Measurements from ENCODE around the gene MYH9.
"Not testable (repeated sequence)": the region's sequence is repeated elsewhere in the genome, so short reads cannot be mapped to it uniquely, and the experiment has no call there.

MYH9 gene

DNA sequence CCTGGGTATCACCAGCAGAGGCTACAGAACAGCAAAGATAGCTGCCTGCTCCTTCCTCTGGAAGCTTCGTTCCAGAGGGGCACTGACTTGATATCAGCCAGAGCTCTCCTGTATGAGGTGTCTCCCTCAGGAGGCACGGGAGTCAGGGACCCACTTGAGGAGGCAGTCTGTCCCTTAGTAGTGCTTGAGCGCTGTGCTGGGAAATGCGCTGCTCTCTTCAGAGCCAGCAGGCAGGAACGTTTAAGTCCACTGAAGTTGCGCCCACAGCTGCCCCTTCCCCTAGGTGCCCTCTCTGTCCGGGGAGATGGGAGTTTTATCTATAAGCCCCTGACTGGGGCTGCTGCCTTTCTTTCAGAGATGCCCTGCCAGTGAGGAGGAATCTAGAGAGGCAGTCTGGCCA, 116.5 kb downstream of the MYH9 start:
- not testable (repeated sequence) for H3K4me3 ChIP-seq, H3K27ac ChIP-seq

DNA sequence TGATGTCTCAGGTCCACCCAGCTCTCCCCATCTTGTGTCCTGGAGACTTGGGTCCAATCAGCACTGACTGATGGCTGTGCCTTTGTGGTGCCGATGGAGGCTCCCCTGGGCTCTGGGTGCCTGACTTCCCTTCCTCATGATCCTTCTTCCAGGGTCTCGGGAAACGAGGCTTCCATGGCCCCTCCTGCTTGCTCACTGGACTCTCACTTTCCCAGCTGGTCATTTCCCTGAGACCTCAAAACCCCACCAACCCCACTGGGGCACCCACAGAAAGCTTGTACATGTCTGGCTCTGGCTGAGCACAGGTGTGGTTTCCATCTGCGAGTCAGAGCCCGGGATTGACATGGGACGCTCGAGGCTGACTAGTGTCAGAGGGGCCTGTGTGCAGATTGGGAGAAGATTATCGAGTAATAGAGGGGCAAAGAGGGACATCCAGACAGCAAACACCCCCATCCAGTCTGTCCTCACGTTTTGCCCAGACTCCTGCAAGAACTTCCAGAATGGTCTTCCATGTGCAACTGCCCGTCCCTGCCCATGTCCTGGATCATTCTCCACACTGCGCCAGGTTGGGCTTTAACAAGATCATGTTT, 119.8 kb downstream of the MYH9 start:
- Histone ChIP-seq H3K4me3 (no peak overlapping the region), H3K27ac (no peak overlapping the region)

- Histone ChIP-seq H3K27ac (no peak overlapping the region), H3K4me3 (no peak overlapping the region)
These were observed 120.7 kb downstream of the MYH9 start for GRCh38 chr22:36267058-36267457.

GRCh38 chr22:36263886-36264664, 123.7 kb downstream of the MYH9 start:
- not testable (repeated sequence) for H3K4me3 ChIP-seq
- peak overlapping the region in 5 of 21 experiments; percentile 4 to 46 (median 34) for H3K27ac ChIP-seq

DNA sequence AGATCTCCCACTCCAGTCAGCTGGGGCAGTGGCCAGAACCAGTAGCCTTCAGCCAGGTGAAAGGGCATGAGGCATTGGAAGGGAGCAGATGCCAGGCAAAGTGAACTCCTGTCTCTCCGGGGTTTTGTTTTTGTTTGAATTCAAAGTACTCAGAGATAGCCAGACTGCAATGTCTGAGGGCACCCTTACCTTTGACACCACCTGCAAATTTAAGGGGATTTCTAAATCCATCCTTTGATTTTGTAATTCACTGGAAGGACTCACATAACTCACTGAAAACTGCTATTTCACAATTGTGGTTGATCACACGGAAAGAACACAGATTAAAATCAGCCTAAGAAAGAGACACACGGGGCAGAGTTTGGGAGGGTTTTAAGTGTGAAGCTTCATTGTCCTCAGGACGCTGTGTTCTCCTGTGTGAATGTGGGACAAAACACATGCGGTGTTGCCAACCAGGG, 124.5 kb downstream of the MYH9 start:
- not testable (repeated sequence) for H3K4me3 ChIP-seq
- peak overlapping the region in 1 of 21 experiments; percentile 21 for H3K27ac ChIP-seq

GRCh38 chr22:36262307-36262706, 125.5 kb downstream of the MYH9 start:
- not testable (repeated sequence) for H3K27ac ChIP-seq, H3K4me3 ChIP-seq

GRCh38 chr22:36261675-36262074, 126.1 kb downstream of the MYH9 start:
- not testable (repeated sequence) for H3K4me3 ChIP-seq, H3K27ac ChIP-seq

DNA sequence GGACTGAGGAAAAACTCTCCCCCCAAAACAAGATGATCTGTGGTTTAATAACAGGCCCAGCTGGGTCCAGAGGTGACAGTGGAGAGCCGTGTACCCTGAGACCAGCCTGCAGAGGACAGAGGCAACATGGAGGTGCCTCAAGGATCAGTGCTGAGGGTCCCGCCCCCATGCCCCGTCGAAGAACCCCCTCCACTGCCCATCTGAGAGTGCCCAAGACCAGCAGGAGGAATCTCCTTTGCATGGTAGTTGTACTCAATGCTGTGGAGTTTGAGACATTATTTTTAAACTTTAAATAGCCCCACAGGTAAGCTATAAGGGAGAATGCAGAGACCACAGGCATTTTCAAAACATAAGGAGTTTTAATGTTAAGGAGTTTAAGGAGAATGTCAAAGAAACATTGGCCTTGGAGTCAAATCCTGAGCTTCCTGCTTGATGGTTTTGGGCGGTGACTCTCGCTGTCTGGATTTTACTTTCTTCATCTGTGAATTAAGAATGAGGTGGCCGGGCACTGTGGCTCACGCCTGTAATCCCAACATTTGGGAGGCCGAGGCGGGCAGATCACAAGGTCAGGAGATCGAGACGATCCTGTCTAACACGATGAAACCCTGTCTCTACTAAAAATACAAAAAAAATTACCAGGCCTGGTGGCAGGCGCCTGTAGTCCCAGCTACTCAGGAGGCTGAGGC, 128.0 kb downstream of the MYH9 start:
- Histone ChIP-seq H3K4me3 (no peak overlapping the region), H3K27ac (peak overlapping the region in 9 of 21 experiments; percentile 5 to 64 (median 40))

DNA sequence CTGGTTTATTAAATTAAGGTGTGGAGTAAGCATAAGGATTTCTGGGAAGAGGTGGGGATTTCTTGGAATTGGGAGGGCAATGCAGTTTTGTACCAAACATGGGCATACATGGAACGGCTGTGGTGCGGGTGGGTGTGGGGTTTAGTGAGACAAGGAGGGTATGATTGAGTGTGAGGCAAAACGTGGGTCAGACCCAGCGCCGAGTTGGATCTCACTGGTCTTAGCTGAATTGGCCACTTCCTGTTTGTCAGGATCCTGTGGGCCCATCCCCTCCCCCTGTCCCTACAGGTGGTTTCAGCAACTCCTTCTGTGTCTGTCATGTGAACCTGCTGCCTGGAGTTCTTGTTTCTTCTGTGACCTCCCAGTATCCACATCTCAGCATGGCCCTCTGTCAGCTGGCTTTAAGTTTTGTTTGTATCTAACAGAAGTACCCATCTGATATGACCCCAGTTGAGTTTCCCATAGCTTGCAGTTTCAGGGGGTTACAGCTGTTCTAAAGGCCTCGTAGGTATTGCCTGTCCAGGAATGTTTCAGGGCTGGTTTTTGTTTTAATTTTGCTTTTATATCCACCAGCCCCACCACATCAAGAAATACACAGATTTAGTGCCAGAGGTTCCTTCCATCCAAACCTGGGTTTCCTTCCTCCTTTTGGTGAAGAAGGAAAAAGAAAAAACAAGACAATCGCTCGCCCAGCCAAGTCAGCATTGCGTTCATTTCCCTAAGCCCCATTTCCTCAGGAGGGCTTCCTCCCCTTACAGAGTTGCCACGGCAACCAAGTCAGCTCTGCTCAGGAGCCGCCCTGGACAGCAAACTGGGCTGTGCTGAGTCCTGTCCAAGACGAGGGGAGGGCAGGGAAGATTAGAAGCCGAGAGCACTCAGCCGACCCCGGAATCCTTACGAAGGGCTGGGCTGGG, 128.8 kb downstream of the MYH9 start:
- peak overlapping the region in 16 of 21 experiments; percentile 25 to 70 (median 50) for H3K27ac ChIP-seq
- H3K4me3 ChIP-seq = no peak overlapping the region

DNA sequence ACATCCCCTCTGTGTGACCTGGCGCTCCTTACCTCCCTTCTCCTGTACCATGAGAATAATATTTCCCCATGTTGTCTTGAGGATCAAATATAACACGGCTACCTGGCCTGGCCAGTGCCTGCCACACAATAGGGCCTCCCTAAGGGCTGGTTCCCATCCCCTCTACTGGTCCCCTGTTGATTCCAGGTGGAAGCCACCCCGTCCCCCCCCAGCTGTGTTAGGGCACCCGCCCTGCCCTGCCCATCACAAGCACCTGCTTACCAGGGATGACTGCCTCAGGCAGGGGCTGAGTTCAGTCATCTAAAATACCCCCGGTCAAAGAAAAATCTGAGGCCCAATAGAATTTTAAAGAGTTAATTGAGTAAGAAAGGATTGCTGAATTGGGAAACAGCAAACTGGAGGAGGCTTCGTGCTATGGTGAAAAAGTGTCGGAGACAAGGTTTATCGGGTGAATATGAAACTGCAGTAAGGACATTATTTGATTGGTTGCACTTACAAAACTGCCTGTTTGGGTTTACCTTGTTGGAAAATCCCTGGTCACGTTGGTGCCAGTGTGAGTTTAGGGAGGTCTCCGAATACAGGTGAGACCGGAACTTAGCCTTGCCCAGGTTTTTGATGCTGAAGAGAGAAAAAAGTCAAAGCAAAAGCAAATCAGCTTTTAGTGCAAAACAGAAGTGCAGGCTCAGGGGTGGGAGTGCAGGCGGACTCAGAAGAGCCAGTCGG, 129.7 kb downstream of the MYH9 start:
- no peak overlapping the region for H3K4me3 ChIP-seq
- peak overlapping the region in 16 of 21 experiments; percentile 6 to 70 (median 50) for H3K27ac ChIP-seq

DNA sequence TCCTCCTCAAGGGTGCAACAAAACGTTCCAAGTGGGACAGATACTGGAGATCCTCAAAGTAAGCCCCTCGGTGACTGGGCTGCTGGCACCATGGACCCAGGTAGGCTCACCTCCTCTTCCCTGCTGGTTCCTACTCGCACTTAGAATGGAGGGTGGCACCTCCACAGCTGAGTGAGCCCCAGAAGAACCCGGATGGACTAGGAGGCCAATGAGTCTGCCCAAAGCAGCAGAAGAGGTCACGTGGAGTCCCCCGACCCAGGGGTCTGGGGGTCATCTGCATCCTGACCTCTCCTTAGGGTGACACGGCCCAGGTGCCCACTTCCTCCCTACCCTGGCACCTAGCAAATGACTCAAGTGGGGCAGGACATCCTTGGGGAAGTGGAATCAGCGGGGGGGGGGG, 130.5 kb downstream of the MYH9 start:
- peak overlapping the region in 3 of 21 experiments; percentile 4 to 54 (median 37) for H3K27ac ChIP-seq
- no peak overlapping the region for H3K4me3 ChIP-seq

DNA sequence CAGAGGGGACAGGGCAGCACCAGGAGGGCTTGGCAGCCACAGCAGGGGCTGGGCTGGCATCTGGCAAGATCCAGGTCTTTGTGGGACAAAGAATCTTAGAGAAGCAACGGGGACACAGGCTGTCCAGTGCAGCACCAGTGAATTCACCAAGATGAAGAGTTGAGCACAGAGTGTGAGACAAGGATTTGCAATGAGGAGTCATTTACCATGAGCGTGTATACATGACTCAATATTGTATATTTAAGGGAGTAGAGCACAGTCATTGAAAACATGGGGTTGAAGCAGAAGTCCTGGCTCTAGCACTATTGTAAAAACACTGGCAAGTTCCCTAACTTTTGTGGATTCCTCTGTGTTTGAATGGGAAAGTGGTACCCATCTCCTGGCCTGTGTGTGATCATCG, 131.3 kb downstream of the MYH9 start:
- no peak overlapping the region for H3K4me3 ChIP-seq
- H3K27ac ChIP-seq = peak overlapping the region in 2 of 21 experiments; percentile 21 to 61

DNA sequence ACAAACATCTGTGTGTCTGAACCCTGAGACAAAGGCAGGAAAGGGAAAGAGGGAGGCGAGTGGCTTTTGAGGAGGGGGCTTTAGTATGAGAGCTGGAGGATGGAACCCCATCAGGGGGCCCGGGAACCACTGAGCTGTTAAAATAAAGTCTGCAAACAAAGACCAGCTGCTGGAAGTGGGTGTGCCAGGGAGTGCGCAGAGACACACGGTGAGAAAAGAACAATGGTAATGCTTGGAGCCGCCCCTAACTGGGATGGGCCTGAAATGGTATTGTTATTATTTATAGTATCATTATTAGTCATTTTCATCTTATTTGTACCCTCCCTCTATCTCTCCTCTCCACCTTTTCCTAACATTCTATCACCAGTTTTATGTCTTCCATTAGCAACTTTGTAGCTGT, 132.2 kb downstream of the MYH9 start:
- peak overlapping the region in 16 of 21 experiments; percentile 21 to 88 (median 80) for H3K27ac ChIP-seq
- H3K4me3 ChIP-seq = not testable (repeated sequence)

DNA sequence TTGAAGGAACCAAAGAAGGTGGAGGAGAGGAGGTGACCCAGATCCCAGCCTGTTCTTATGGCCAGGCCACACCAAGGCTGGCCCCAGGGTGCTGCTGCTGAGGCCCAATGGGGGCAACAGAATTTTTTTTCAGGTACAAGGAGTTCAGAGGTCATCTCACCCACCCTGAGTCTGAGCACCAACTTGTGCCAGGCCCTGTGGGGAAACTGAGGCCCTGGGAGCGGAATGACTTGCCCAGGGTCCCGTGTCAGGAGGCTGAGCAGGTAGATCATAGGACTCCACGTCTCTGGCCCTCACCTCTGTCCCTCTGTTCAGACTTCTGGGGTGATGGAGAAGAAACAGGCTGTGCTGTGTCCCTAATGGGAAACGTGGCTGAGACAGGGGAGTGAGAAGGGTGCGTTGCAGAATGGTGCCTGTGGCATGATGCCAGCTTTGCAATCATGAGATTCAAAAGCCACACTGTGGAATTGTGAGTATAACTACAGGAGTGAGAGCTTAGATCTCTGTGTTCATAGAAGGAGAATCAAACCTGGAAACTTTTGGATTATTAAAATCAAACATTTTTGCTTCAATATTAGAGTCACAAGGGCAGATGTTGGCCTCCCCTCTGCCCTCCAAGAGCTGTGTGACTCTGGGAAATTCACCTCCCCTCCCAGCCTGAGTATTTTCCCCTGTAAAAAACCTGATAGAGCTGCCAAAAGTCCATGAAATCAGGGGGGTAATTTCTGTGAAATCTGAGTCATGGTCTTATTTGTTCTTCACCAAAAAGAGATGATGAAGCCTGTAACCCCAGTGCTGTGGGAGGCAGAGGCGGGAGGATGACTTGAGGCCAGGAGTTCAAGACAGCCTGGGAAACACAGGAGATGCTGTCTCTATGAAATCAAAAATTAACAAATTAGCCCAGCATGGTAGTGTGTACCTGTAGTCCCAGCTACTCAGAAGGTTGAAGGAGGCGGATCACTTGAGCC, 134.0 kb downstream of the MYH9 start:
- H3K27ac ChIP-seq = peak overlapping the region in 20 of 21 experiments; percentile 48 to 88 (median 79)
- H3K4me3 ChIP-seq = peak overlapping the region; percentile 18 to 45 (median 29)

DNA sequence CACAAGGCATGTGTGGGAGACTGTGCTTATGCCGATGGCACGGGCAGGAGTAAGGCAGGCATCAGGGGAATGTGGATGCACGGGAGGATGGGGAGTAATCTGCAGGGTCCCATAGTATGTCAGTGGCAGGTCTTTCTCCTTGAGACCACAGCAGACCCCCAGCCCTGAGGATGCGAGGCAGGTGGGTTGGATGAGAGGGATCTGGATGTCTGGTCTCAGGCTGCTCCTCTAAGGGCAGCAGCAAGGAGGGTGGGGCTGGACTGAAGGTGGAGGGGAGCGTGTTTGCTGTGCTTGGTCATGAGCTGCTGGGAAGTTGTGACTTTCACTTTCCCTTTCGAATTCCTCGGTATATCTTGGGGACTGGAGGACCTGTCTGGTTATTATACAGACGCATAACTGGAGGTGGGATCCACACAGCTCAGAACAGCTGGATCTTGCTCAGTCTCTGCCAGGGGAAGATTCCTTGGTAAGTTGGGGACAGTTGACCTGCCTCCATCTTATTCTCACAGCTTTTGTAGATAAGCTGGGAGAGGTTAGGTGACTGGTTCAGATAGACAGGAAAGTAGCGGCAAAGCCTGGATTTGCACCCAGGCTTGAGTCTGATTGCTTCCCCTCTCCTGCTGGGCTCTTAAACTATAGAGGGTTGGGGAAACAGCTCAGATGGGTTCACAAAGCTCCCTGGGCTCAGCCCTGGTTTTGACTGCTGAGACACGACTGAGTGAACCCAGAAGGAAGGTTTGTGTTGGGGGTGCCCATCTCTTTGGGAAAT, 134.8 kb downstream of the MYH9 start, which contains the start of gene APOL1:
APOL1 (plus strand) TSS at position 380 of the 769 bp plus-strand sequence. CDS start 1,823 bp downstream, outside the sequence.
- peak within 1 kb of the TSS; percentile 18 to 45 (median 29) for H3K4me3 ChIP-seq
- H3K27ac ChIP-seq = peak within 1 kb of the TSS in 20 of 21 experiments; percentile 48 to 88 (median 79)

- peak overlapping the region in 10 of 21 experiments; percentile 72 to 88 (median 80) for H3K27ac ChIP-seq
- H3K4me3 ChIP-seq = not testable (repeated sequence)
These were observed 135.7 kb downstream of the MYH9 start for GRCh38 chr22:36251979-36252608.
